Measurements from ENCODE around the gene PTBP3.
A peak's percentile ranks its signal among the peaks of the same experiment; 100 is the strongest.
"Not testable (repeated sequence)": the region's sequence is repeated elsewhere in the genome, so short reads cannot be mapped to it uniquely, and the experiment has no call there.

The PTBP3 gene, protein sequence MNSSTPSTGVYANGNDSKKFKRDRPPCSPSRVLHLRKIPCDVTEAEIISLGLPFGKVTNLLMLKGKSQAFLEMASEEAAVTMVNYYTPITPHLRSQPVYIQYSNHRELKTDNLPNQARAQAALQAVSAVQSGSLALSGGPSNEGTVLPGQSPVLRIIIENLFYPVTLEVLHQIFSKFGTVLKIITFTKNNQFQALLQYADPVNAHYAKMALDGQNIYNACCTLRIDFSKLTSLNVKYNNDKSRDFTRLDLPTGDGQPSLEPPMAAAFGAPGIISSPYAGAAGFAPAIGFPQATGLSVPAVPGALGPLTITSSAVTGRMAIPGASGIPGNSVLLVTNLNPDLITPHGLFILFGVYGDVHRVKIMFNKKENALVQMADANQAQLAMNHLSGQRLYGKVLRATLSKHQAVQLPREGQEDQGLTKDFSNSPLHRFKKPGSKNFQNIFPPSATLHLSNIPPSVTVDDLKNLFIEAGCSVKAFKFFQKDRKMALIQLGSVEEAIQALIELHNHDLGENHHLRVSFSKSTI

GRCh38 chr9:112332977-112333638 lies at the start of gene PTBP3:
Gene PTBP3, minus strand, starts transcription at chr9:112333619. Its CDS starts 35,754 bp downstream, at chr9:112297865.
- peak; percentile 74 for DNase-seq (ENCODE audit: low spot score)

GRCh38 chr9:112382501-112383364 lies 49.3 kb upstream of the PTBP3 start:
- DNase-seq (ENCODE audit: low spot score), result no peak

DNA sequence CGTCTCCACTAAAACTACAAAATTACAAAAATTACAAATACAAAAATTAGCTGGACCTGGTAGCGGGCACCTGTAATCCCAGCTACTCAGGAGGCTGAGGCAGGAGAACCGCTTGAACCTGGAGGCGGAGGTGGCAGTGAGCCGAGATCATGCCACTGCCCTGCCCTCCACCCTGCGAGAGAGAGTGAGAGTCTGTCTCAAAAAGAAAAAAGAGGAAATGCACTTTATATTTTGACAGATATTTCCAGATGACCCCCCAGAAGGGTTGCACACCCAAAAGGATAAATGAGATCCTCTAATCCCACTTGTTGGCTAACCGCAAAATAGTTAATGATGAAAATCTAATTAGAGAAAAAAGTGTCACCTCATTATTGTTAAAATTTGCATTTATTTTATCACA lies 48.6 kb upstream of the PTBP3 start:
- no peak for DNase-seq (ENCODE audit: low spot score)

DNA sequence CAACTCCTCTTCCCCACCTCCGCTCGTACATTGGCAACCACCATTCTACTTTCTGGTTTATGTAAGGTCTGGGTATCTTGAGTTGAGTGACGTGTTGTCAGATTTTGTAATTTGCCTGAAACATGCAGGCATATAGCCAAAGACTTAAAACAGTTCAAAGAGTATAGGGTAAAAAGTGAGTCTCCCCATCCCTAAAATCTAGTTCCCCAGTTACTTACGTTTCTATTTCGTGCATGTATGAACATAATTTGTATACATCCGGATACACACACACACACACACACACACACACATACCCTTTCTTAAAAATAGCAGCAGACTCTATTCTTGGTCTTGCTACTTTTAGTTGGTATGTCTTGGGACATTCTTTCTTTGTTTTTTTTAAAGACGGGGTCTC lies 47.4 kb upstream of the PTBP3 start:
- no peak for DNase-seq (ENCODE audit: low spot score)

GRCh38 chr9:112380102-112380824 lies 46.8 kb upstream of the PTBP3 start, which contains the start of gene HSDL2:
Gene HSDL2, plus strand, starts transcription at chr9:112380108. Its CDS starts 56 bp downstream, at chr9:112380164.
- peak; percentile 19 for DNase-seq (ENCODE audit: low spot score)

- DNase-seq (ENCODE audit: low spot score), result peak; percentile 99
Observed at GRCh38 chr9:112379177-112380101, 46.0 kb upstream of the PTBP3 start.

- peak; percentile 35 for DNase-seq (ENCODE audit: low spot score)
Observed at GRCh38 chr9:112378328-112379176, 45.1 kb upstream of the PTBP3 start.

GRCh38 chr9:112377684-112378327 lies 44.4 kb upstream of the PTBP3 start:
- no peak for DNase-seq (ENCODE audit: low spot score)

DNA sequence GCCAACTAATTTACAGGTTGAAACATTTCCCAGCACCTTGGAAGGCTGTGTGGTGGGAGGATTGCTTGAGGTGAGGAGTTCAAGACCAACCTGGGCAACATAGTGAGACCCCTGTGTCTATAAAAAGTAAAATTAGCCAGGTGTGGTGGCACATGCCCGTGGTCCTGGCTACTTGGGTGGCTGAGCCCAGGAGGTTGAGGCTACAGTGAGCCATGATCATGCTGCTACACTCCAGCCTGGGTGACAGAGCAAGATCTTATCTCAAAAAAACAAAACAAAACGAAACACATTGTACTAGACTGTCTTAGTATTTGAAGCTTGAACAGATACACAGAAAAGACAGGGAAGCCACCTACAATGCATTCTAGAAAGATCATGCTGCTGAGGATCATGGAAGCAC lies 43.7 kb upstream of the PTBP3 start:
- DNase-seq (ENCODE audit: low spot score), result peak; percentile 39

DNA sequence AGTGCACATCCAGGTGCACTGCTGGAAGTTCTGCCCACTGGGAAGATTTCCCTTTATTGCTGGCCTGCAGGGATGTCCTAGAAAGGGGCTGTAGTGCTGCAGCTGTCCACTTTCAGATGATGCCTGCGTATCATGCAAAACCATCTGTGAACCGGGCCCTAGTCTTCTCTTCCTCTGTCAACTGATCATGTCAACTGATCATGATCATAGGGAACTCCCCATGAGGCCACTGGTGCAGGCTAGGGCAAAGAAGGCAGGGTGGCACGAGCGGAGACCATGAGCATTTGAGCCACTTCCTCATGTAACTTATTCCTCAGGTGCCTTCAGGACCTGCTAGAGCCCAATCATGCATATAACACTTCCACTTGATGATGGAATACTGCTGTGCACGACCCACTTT lies 41.9 kb upstream of the PTBP3 start:
- DNase-seq (ENCODE audit: low spot score), result no peak

DNA sequence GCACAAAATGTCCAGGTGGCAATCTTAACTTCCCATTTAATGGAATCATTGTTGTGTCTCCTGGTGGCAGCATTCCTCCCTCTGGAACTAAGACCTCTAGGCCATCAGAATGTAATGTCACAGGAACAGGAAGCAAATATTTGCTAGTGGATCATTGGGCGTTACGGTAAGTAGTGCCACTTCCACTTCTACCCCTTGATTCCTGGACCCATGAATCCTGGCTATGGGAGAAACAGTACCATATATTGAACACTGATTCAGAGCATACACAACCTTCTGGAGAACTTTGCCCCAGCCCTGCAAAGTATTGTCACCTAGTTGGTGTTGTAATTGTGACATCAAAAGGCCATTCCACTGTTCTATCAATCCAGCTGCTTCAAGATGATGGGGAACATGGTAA lies 40.8 kb upstream of the PTBP3 start:
- not testable (repeated sequence) for DNase-seq (ENCODE audit: low spot score)

- not testable (repeated sequence) for DNase-seq (ENCODE audit: low spot score)
Observed at GRCh38 chr9:112373666-112374065, 40.2 kb upstream of the PTBP3 start.

DNA sequence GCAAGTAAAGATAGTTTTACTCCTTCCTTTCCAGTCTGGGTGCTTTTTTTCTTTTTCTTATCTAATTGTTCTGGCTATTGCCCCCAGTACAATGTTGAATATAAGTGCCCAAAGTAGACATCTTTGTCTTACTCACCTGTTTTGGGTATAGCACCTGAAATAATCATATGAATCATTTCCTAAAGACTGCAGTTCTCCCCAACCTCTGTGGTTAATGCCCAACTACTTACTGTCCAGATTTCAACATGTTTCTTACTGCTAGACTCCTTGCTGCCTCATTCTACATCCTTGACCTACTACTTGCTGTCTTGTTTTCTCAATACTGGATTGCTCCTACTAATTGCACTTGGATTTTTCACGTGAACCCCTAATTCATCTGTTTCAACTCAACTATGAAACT lies 37.6 kb upstream of the PTBP3 start:
- no peak for DNase-seq (ENCODE audit: low spot score)

DNA sequence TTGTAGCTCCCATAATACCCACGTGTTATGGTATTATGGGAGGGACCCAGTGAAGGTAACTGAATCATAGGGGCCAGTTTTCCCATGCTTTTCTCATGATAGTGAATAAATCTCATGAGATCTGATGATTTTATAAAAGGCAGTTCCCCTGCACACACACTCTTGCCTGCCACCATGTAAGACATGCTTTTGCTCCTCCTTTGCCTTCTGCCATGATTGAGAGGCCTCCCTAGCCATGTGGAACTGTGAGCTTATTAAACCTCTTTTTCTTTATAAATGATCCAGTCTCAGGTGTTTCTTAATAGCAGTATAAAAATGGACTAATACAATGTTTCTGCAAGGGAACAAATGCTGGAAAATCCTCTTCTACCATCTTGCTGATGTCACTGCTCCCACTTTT lies 36.4 kb upstream of the PTBP3 start:
- DNase-seq (ENCODE audit: low spot score), result no peak

DNA sequence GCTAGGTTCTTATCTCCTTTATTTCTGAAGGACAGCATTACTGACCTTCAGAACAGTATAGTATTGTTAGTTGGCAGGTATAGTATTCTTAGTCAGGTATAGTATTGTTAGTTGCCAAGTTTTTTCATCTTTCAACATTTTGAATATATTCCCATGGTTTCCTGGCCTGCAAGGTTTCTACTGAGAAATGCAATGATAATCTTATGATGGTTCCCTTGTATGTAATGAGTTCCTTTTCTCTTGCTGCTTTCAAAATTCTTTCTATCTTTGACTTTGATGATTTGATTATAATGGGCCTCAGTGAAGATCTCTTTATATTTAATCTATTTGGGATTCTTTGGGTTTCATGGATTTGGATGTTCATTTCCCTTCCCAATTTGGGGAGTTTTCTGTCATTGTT lies 34.0 kb upstream of the PTBP3 start:
- no peak for DNase-seq (ENCODE audit: low spot score)

DNA sequence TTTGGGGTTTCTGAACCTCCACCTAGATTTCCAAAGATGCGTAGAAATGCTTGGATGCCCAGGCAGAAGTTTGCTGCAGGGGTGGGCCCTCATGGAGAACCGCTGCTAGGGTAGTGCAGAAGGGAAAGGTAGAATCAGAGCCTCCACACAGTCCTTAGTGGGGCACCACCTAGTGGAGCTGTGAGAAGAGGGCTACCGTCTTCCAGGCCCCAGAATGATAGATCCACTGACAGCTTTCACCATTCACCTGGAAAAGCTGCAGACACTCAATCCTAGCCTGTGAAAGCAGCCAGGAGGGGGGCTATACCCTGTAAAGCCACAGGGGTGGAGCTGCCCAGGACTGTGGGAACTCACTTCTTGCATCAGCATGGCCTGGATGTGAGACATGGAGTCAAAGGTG lies 33.2 kb upstream of the PTBP3 start:
- DNase-seq (ENCODE audit: low spot score), result no peak

DNA sequence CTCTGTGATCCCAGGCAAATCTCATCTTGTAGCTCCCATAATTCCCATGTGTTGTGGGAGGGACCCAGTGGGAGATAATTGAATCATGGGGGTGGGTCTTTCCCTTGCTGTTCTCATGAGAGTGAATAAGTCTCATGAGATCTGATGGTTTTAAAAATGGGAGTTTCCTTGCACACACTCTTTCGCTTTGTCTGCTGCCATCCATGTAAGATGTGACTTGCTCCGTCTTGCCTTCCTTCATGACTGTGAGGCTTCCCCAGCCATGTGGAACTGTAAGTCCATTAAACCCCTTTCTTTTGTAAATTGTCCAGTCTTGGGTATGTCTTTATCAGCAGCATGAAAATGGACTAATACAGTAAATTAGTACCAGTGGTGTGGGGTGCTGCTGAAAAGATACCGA lies 31.8 kb upstream of the PTBP3 start:
- DNase-seq (ENCODE audit: low spot score), result not testable (repeated sequence)

DNA sequence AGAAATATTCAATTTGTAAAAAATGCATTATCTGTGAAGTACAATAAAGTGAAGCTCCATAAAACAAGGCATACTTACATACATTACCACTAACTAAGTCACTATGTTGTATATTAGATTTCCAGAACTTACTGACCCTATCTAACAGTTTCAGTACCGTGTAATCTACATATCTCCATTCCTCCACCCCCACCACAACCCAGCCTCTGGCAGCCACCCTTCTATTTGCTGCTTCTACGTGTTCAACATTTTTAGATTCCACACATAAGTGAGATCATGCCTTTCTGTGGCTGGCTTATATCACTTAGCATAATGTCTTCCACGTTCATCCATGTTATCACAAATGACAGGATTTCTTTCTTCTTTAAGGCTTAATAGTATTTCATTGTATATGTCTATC lies 31.3 kb upstream of the PTBP3 start:
- DNase-seq (ENCODE audit: low spot score), result no peak

- peak; percentile 60 for DNase-seq (ENCODE audit: low spot score)
Observed at GRCh38 chr9:112361601-112362000, 28.2 kb upstream of the PTBP3 start.

Measured in activated CD4-positive, alpha-beta T cell treated with anti-CD3 and anti-CD28 coated beads, Interleukin-2, Interleukin-4, amounts not matched to agents 100 ng/mL and 50 ng/mL, durations not matched to agents 16 hours and 8 hours (primary cell).